ENCODE measurements around the gene TRAF5.
"Not testable (repeated sequence)": the region's sequence is repeated elsewhere in the genome, so short reads cannot be mapped to it uniquely, and the experiment has no call there.

Gene TRAF5

GRCh38 chr1:211393203-211393602, 66.6 kb downstream of the TRAF5 start:
- DNase-seq (ENCODE audit: insufficient read length, low spot score) (no peak), FAIRE-seq (no peak)
- TF ChIP-seq, protein P1, sequence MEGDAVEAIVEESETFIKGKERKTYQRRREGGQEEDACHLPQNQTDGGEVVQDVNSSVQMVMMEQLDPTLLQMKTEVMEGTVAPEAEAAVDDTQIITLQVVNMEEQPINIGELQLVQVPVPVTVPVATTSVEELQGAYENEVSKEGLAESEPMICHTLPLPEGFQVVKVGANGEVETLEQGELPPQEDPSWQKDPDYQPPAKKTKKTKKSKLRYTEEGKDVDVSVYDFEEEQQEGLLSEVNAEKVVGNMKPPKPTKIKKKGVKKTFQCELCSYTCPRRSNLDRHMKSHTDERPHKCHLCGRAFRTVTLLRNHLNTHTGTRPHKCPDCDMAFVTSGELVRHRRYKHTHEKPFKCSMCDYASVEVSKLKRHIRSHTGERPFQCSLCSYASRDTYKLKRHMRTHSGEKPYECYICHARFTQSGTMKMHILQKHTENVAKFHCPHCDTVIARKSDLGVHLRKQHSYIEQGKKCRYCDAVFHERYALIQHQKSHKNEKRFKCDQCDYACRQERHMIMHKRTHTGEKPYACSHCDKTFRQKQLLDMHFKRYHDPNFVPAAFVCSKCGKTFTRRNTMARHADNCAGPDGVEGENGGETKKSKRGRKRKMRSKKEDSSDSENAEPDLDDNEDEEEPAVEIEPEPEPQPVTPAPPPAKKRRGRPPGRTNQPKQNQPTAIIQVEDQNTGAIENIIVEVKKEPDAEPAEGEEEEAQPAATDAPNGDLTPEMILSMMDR (IDR thresholded peaks at IDR 0.05; ENCODE audit: insufficient read depth, missing control alignments) = no peak

GRCh38 chr1:211398266-211398930, 71.8 kb downstream of the TRAF5 start:
- not testable (repeated sequence) for FAIRE-seq; DNase-seq (ENCODE audit: insufficient read length, low spot score)

DNA sequence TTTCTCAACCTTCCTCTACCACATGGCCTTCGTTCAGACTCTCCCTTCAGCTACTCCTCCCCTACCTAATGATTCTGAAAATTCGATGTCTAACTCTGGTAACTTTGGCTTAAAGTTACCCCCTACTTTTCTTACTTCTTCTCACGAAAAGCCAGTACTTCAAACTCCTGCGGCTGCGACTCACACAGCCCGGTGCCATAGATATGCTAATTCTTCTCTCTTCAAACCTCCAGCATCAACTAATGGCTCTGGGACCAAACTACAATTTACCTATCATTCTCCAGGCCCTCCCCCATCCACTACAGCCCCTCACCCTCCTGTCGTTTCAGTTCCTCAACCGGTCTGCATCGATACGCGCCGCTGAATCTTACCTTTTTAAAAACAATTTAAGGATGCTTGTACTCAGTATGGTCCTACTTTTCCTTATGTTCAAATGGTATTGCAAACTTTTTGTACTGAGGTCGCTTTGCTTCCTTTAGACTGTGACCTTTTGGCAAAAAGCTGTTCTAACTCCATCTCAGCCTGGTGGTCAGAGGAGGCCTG, 73.3 kb downstream of the TRAF5 start:
- FAIRE-seq; DNase-seq (ENCODE audit: insufficient read length, low spot score): not testable (repeated sequence)

- FAIRE-seq; DNase-seq (ENCODE audit: insufficient read length, low spot score): not testable (repeated sequence)
Observed at GRCh38 chr1:211401751-211402150, 75.1 kb downstream of the TRAF5 start.

GRCh38 chr1:211406086-211406485, 79.5 kb downstream of the TRAF5 start:
- FAIRE-seq; DNase-seq (ENCODE audit: insufficient read length, low spot score): not testable (repeated sequence)

GRCh38 chr1:211407749-211408148, 81.1 kb downstream of the TRAF5 start:
- not testable (repeated sequence) for FAIRE-seq; DNase-seq (ENCODE audit: insufficient read length, low spot score)

DNA sequence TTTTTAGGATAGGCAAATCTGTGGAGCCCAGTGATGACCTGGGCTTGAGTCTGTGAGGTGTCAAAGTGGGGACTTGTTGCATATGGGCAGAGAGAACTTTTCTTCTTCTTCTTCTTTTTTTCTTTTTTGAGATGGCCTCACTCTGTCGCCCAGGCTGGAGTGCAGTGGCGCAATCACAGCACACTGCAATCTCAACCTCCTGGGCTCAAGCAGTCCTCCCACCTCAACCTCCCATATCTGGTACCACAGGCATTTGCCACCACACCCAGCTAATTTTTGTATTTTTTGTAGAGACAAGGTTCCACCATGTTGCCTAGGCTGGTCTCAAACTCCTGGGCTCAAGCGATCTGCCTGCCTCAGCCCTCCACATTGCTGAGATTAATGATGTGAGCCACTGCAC, 85.0 kb downstream of the TRAF5 start:
- TF ChIP-seq, protein P1 (IDR thresholded peaks at IDR 0.05; ENCODE audit: insufficient read depth, missing control alignments) = no peak
- DNase-seq (ENCODE audit: insufficient read length, low spot score) = no peak
- FAIRE-seq = no peak

DNA sequence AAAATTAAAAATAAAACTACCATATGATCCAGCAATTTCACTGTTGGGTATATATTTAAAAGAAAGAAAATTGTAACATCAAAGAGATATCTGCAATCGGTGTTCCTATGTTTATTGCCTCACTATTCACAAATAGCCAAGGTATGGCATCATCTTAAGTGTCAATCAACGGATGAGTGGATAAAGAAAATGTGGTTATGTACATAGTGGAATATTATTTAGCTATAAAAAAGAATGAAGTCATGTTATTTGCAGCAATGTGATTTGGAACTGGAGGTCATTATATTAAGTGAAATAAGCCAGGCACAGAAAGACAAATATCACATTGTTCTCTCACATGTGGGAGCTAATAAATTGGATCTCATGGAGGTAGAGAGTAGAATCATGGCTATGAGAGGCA, 89.1 kb downstream of the TRAF5 start:
- DNase-seq (ENCODE audit: insufficient read length, low spot score) = no peak
- TF ChIP-seq, protein P1 (IDR thresholded peaks at IDR 0.05; ENCODE audit: insufficient read depth, missing control alignments) = no peak
- no peak for FAIRE-seq

DNA sequence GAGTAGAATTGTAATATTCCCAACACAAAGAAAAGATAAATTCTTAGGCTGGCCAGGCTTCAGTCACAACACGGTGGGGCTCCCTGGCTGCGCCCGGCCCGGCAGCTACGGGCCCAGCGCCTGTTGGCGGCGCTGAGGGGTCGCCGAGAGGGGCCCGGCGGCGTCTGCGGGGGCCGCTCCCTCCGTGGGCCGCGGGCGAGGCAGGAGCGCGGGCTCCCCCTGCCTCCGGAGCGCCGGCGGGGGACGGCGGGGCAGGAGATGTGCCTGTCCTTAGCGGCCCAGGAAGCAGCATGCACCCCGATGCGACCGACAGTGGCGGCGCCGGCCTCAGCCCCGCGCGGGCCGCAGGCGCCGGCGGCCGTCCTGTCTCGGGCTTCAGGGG, 89.6 kb downstream of the TRAF5 start:
- DNase-seq (ENCODE audit: insufficient read length, low spot score); FAIRE-seq: not testable (repeated sequence)

GRCh38 chr1:211416628-211417323, 90.1 kb downstream of the TRAF5 start:
- FAIRE-seq = peak; percentile 84
- DNase-seq (ENCODE audit: insufficient read length, low spot score) = not testable (repeated sequence)

GRCh38 chr1:211420389-211420788, 93.8 kb downstream of the TRAF5 start:
- FAIRE-seq (no peak), DNase-seq (ENCODE audit: insufficient read length, low spot score) (no peak)
- TF ChIP-seq, protein P1 (IDR thresholded peaks at IDR 0.05; ENCODE audit: insufficient read depth, missing control alignments) = no peak

All from D721Med (cell line).